ENCODE data around the gene COL4A3.

COL4A3 gene

GRCh38 chr2:227146456-227146855 lies 18.0 kb upstream of the COL4A3 start:
- TF ChIP-seq REST (IDR thresholded peaks at IDR 0.05; ENCODE audit: insufficient read depth in 1 of 2, low read depth in 2 of 2, low read length in 2 of 2) (no peak), POLR2AphosphoS5 (IDR thresholded peaks at IDR 0.05; ENCODE audit: low read depth, low read length) (no peak), FOXP2 (optimal IDR thresholded peaks at IDR 0.05; ENCODE audit: borderline replicate concordance, extremely low read depth, extremely low read length, insufficient read depth) (no peak), SIN3A (IDR thresholded peaks at IDR 0.05; ENCODE audit: borderline replicate concordance, insufficient read depth, low read length) (no peak), TAF1 (IDR thresholded peaks at IDR 0.05; ENCODE audit: borderline replicate concordance, insufficient read depth, low read length) (no peak)

- no peak for TF ChIP-seq SIN3A (IDR thresholded peaks at IDR 0.05; ENCODE audit: borderline replicate concordance, insufficient read depth, low read length)
- TF ChIP-seq REST (IDR thresholded peaks at IDR 0.05; ENCODE audit: insufficient read depth in 1 of 2, low read depth in 2 of 2, low read length in 2 of 2) = no peak
- no peak for TF ChIP-seq FOXP2 (optimal IDR thresholded peaks at IDR 0.05; ENCODE audit: borderline replicate concordance, extremely low read depth, extremely low read length, insufficient read depth)
- TF ChIP-seq POLR2AphosphoS5 (IDR thresholded peaks at IDR 0.05; ENCODE audit: low read depth, low read length) = no peak
- no peak for TF ChIP-seq TAF1 (IDR thresholded peaks at IDR 0.05; ENCODE audit: borderline replicate concordance, insufficient read depth, low read length)
Observed at GRCh38 chr2:227147023-227147422, 17.4 kb upstream of the COL4A3 start.

GRCh38 chr2:227148106-227148505 lies 16.3 kb upstream of the COL4A3 start:
- TF ChIP-seq FOXP2 (optimal IDR thresholded peaks at IDR 0.05; ENCODE audit: borderline replicate concordance, extremely low read depth, extremely low read length, insufficient read depth) (no peak), REST (IDR thresholded peaks at IDR 0.05; ENCODE audit: insufficient read depth in 1 of 2, low read depth in 2 of 2, low read length in 2 of 2) (no peak), SIN3A (IDR thresholded peaks at IDR 0.05; ENCODE audit: borderline replicate concordance, insufficient read depth, low read length) (no peak), TAF1 (IDR thresholded peaks at IDR 0.05; ENCODE audit: borderline replicate concordance, insufficient read depth, low read length) (no peak), POLR2AphosphoS5 (IDR thresholded peaks at IDR 0.05; ENCODE audit: low read depth, low read length) (no peak)

GRCh38 chr2:227150222-227150936 lies 14.0 kb upstream of the COL4A3 start:
- TF ChIP-seq TAF1 (IDR thresholded peaks at IDR 0.05; ENCODE audit: borderline replicate concordance, insufficient read depth, low read length) = no peak
- no peak for TF ChIP-seq FOXP2 (optimal IDR thresholded peaks at IDR 0.05; ENCODE audit: borderline replicate concordance, extremely low read depth, extremely low read length, insufficient read depth)
- no peak for TF ChIP-seq POLR2AphosphoS5 (IDR thresholded peaks at IDR 0.05; ENCODE audit: low read depth, low read length)
- no peak for TF ChIP-seq REST (IDR thresholded peaks at IDR 0.05; ENCODE audit: insufficient read depth in 1 of 2, low read depth in 2 of 2, low read length in 2 of 2)
- no peak for TF ChIP-seq SIN3A (IDR thresholded peaks at IDR 0.05; ENCODE audit: borderline replicate concordance, insufficient read depth, low read length)

Measured in PFSK-1 (cell line).